ENCODE results near the gene IGLL1. TPM values are rescaled to one million over a fixed set of nuclear protein-coding genes. Genes with fewer than 3 reads are reported as not detected.

The IGLL1 gene
- polyA plus RNA-seq, 1 of the 3 experiments (the other 2 are of a cell fraction), result not detected

DNA sequence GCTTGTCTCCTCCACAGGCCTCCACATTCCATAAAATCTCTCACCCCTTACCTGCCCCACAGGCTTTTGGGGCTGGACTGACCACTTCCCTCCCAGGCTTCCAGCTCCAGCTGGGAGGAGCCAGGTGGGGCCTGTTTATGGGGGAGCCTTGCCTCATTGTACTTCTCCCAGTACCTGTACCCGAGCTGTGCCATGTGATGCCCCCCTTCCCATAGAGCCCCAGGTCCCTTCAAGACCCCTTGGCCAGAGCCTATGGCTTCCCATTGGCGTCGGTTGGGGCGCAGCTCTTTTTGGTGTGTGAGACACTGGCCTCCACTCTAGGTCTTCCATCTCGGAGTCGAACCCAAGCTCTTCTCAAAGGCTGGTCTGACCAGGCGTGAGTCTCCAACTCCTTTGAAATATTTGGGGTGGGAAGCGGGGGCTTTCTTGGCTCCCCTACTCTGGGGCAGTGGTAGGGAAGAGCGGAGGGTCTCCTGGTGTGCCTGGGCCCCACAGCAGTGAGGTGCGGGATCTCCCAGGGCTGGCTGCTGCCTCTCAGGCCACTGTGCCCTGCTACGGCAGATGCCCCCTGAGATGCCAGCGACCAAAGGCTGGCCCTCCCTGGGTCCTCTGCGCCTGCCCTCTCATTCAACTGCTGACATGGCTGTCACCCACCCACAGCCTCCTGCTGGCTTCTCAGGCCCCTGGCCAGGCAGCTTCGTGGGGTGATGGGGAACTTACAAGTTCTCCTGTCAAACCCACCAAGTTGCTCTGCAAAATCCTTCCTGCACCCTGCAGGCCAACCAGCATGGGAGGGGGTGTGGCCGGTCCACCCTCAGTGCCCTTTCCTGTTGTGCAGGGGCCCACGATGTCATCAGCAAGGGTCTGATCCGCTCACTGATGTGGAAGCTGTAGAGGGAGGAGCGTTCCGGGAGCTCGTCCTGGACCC, 26.4 kb upstream of the IGLL1 start:
- H3K9ac ChIP-seq, result no peak overlapping the region
- H3K36me3 ChIP-seq (replicated peaks in 1 of 2; ENCODE audit: control insufficient read depth in 1 of 2, insufficient read depth in 2 of 2, low read length in 1 of 2), result no peaks in the 10 kb centered on the region
- peaks cover 0 to 6% of the 10 kb centered on the region in 2 experiments; a peak in 1 of 4 replicates for H3K4me1 ChIP-seq (ENCODE audit: control insufficient read depth in 1 of 2, insufficient read depth in 2 of 2, low read depth in 1 of 2, low read length in 1 of 2)
- 81% methylated on average over 9 of the region's 20 CpGs for WGBS (ENCODE audit: low lambda C conversion rate)
- H2AFZ ChIP-seq (ENCODE audit: low read depth), result no peak overlapping the region
- H3K9me2 ChIP-seq, result no peaks in the 10 kb centered on the region
- no peaks in the 10 kb centered on the region for H3K9me3 ChIP-seq
- no peak overlapping the region for H3K4me3 ChIP-seq (ENCODE audit: low read depth in 2 of 2, low read length in 1 of 2)
- ChIA-PET CTCF (interaction anchor here (0.6 to 2.3 kb wide), 3 partner anchors 15 to 67 kb away, joined by 3 to 9 read pairs (median 7); no protein-coding TSS in a partner anchor), POLR2A (no interaction called here)
- TF ChIP-seq GABPA (IDR thresholded peaks at IDR 0.05; ENCODE audit: low read depth) (no peak), RAD21 (IDR thresholded peaks at IDR 0.05; ENCODE audit: low read length) (no peak), CHD2 (IDR thresholded peaks at IDR 0.05; ENCODE audit: low read length, partially characterized antibody) (no peak), JUND (IDR thresholded peaks at IDR 0.05) (no peak), SMC3 (IDR thresholded peaks at IDR 0.05; ENCODE audit: low read depth, low read length) (no peak), GATA2 (CRISPR knock-in tag; IDR thresholded peaks at IDR 0.05) (no peak), FOXJ3 (CRISPR knock-in tag; IDR thresholded peaks at IDR 0.05) (no peak), EP300 (IDR thresholded peaks at IDR 0.05; ENCODE audit: borderline replicate concordance in 1 of 2, low read depth in 1 of 2, low read length in 1 of 2) (no peak), YY1 (IDR thresholded peaks at IDR 0.05; ENCODE audit: low read depth) (no peak), RXRA (IDR thresholded peaks at IDR 0.05; ENCODE audit: borderline replicate concordance, low read depth) (no peak), MAX (IDR thresholded peaks at IDR 0.05; ENCODE audit: low read depth) (no peak), EZH2phosphoT487 (IDR thresholded peaks at IDR 0.05; ENCODE audit: borderline replicate concordance, low read depth) (no peak), ELF1 (IDR thresholded peaks at IDR 0.05) (no peak)
- TF ChIP-seq, protein P1, sequence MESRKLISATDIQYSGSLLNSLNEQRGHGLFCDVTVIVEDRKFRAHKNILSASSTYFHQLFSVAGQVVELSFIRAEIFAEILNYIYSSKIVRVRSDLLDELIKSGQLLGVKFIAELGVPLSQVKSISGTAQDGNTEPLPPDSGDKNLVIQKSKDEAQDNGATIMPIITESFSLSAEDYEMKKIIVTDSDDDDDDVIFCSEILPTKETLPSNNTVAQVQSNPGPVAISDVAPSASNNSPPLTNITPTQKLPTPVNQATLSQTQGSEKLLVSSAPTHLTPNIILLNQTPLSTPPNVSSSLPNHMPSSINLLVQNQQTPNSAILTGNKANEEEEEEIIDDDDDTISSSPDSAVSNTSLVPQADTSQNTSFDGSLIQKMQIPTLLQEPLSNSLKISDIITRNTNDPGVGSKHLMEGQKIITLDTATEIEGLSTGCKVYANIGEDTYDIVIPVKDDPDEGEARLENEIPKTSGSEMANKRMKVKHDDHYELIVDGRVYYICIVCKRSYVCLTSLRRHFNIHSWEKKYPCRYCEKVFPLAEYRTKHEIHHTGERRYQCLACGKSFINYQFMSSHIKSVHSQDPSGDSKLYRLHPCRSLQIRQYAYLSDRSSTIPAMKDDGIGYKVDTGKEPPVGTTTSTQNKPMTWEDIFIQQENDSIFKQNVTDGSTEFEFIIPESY (IDR thresholded peaks at IDR 0.05; ENCODE audit: borderline replicate concordance, low read depth), result no peak
- TF ChIP-seq, protein P2, sequence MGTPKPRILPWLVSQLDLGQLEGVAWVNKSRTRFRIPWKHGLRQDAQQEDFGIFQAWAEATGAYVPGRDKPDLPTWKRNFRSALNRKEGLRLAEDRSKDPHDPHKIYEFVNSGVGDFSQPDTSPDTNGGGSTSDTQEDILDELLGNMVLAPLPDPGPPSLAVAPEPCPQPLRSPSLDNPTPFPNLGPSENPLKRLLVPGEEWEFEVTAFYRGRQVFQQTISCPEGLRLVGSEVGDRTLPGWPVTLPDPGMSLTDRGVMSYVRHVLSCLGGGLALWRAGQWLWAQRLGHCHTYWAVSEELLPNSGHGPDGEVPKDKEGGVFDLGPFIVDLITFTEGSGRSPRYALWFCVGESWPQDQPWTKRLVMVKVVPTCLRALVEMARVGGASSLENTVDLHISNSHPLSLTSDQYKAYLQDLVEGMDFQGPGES (IDR thresholded peaks at IDR 0.05; ENCODE audit: low read depth, low read length), result no peak
- TF ChIP-seq, protein P3, sequence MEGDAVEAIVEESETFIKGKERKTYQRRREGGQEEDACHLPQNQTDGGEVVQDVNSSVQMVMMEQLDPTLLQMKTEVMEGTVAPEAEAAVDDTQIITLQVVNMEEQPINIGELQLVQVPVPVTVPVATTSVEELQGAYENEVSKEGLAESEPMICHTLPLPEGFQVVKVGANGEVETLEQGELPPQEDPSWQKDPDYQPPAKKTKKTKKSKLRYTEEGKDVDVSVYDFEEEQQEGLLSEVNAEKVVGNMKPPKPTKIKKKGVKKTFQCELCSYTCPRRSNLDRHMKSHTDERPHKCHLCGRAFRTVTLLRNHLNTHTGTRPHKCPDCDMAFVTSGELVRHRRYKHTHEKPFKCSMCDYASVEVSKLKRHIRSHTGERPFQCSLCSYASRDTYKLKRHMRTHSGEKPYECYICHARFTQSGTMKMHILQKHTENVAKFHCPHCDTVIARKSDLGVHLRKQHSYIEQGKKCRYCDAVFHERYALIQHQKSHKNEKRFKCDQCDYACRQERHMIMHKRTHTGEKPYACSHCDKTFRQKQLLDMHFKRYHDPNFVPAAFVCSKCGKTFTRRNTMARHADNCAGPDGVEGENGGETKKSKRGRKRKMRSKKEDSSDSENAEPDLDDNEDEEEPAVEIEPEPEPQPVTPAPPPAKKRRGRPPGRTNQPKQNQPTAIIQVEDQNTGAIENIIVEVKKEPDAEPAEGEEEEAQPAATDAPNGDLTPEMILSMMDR (IDR thresholded peaks at IDR 0.05), result no peak
- H3F3A ChIP-seq (replicated peaks; ENCODE audit: insufficient read depth), result no peaks in the 10 kb centered on the region
- no peak overlapping the region for H3K27ac ChIP-seq (ENCODE audit: low read depth in 2 of 2, low read length in 1 of 2)
- H3K4me2 ChIP-seq, result no peak overlapping the region
- H4K20me1 ChIP-seq (ENCODE audit: insufficient read depth), result no peaks in the 10 kb centered on the region
- H3K27me3 ChIP-seq (ENCODE audit: insufficient read depth), result no peaks in the 10 kb centered on the region
- no peaks in the 10 kb centered on the region for H3K79me2 ChIP-seq (ENCODE audit: insufficient read depth)
- DNase-seq, result no peak

Data from SK-N-SH (cell line).